BLaER1 (cell line): ENCODE measurements around the gene LRRC42.

ENCODE experiments used
- H3K27ac ChIP-seq: shearing (Covaris generic); formaldehyde crosslinking; 2 replicates; pipeline ENCODE4 v1.8.1; 2022
- H3K27me3 ChIP-seq: shearing (Covaris generic); formaldehyde crosslinking; 2 replicates; pipeline ENCODE4 v1.8.1; 2022
- H3K36me3 ChIP-seq: shearing (Covaris generic); formaldehyde crosslinking; 2 replicates; pipeline ENCODE4 v1.8.1; 2022
- H3K4me1 ChIP-seq: shearing (Covaris generic); formaldehyde crosslinking; 2 replicates; pipeline ENCODE4 v1.8.1; 2022
- H3K4me2 ChIP-seq: shearing (Covaris generic); formaldehyde crosslinking; 2 replicates; pipeline ENCODE4 v1.8.1; 2022
- H3K4me3 ChIP-seq: shearing (Covaris generic); formaldehyde crosslinking; 2 replicates; pipeline ENCODE4 v1.8.1; 2022
- H3K9ac ChIP-seq: shearing (Covaris generic); formaldehyde crosslinking; 2 replicates; pipeline ENCODE4 v1.8.1; 2022
- H3K9me3 ChIP-seq: shearing (Covaris generic); formaldehyde crosslinking; 2 replicates; pipeline ENCODE4 v1.8.1; 2022
- H4K20me1 ChIP-seq: shearing (Covaris generic); formaldehyde crosslinking; 2 replicates; pipeline ENCODE4 v1.8.1; 2022
- Cebpa-rat ChIP-seq: shearing (Covaris generic); IDR thresholded peaks from 2 replicates; pipeline ENCODE4 v1.8.1; 2022

LRRC42 gene

DNA sequence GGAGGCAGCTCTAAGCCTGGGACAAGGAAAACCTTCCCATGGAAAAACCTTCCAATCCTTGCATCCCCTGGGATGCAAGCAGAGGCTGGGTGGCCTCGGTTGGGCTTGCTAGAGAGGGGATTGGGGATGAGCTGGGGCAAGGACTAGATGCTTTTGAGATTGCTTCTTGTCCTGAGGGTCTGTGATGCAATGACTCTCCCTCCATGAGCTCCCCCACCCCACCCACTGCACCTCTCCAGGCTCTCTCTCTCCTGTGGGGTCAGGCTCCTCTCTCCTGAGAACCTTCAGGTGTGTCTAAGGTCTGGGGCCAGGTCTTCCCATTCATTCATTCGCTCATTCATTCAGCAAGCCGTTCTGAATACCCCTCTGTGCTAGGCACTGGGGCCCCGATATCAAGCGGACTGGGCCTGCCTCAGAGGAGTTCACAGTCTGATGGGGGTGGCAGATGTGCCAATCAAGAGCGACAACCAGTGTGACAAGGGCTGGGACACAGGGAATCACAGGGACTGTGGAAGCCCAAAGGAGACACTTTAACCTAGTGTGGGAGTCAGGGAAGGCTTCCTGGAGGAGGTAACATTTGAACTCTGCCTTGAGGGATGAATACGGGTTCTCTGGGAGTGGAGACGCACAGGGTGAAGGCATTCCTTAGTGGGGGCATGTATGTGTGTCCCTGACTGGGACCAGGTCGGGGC is 65.3 kb downstream of the LRRC42 start:
- Histone ChIP-seq H3K27me3 (no peaks in the 10 kb centered on the region), H3K4me2 (no peak overlapping the region), H3K4me1 (no peaks in the 10 kb centered on the region), H3K27ac (no peak overlapping the region), H3K36me3 (no peaks in the 10 kb centered on the region), H4K20me1 (no peaks in the 10 kb centered on the region), H3K9ac (no peak overlapping the region), H3K9me3 (no peaks in the 10 kb centered on the region), H3K4me3 (no peak overlapping the region)
- TF ChIP-seq Cebpa-rat, result no peak

DNA sequence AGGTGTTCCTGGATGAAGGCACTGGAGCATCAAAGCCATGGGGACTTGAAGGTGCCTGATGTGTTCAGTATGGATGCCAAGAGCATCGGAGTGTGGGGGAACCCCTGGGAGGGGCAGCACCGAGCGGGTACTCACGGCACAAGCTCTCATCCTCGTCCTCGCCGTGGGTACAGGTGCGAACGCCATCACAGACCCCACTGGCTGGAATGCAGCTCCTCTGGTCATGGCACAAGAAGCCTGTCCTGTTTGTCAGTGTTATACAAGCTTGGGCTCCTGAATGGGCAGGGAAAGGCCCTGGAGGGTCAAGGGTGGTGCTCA is 65.8 kb downstream of the LRRC42 start:
- H3K9ac ChIP-seq, result no peak overlapping the region
- H3K4me1 ChIP-seq, result no peaks in the 10 kb centered on the region
- H3K27ac ChIP-seq, result no peak overlapping the region
- no peaks in the 10 kb centered on the region for H3K9me3 ChIP-seq
- TF ChIP-seq Cebpa-rat, result no peak
- H3K4me2 ChIP-seq, result no peak overlapping the region
- no peaks in the 10 kb centered on the region for H3K36me3 ChIP-seq
- H3K27me3 ChIP-seq, result no peaks in the 10 kb centered on the region
- no peaks in the 10 kb centered on the region for H4K20me1 ChIP-seq
- no peak overlapping the region for H3K4me3 ChIP-seq

DNA sequence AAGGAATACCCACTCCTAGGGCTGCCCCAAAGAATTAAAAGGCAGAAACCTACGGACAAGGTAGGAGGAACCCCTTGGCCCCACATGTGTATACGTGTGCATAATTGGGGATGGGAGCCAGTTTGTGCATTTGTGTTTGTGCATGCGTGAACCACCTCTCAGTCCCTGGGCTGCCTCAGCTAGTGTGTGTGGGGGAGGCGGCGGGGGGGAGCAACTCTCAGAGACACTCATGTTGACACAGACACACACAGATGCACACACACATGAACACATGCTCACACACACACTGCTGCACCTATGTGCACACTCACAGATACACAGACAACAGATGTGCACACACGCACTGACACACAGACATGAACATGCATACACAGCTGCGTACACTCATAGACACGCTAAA is 66.7 kb downstream of the LRRC42 start:
- no peak overlapping the region for H3K9ac ChIP-seq
- H3K27me3 ChIP-seq, result no peaks in the 10 kb centered on the region
- no peak for TF ChIP-seq Cebpa-rat
- no peaks in the 10 kb centered on the region for H3K9me3 ChIP-seq
- no peaks in the 10 kb centered on the region for H3K36me3 ChIP-seq
- no peaks in the 10 kb centered on the region for H4K20me1 ChIP-seq
- no peaks in the 10 kb centered on the region for H3K4me1 ChIP-seq
- H3K4me3 ChIP-seq, result no peak overlapping the region
- H3K27ac ChIP-seq, result no peak overlapping the region
- no peak overlapping the region for H3K4me2 ChIP-seq

DNA sequence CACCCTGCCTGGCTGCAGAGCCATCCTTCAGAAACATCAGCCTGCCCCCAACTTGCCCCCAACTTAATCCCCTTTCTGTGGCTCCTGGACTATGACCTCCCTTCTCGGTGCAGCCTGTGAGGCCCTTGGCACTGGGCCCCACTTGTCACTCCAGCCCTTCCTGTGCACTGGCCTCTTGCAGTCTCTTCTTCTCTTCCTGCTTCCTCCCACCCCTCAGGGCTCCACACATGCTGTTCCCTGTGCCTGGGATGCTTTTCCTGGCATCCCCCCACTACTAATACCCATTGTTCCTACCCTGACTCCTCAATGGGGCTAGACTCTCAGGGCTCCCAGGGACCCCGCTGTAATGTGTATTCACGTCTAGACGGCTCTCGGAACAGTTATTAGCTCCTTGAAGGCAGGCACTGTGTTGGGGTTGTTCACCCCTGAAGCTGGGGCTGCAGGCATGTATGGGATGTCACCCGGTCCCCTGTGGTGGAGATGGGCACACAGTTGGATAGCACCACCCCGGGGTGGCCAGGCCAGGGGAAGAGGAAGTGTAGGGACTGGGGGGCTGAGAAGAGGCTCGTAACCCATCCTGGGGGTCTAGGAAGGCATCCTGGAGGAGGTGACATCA is 67.4 kb downstream of the LRRC42 start:
- H3K27ac ChIP-seq, result no peak overlapping the region
- no peak overlapping the region for H3K9ac ChIP-seq
- no peaks in the 10 kb centered on the region for H3K27me3 ChIP-seq
- H4K20me1 ChIP-seq, result no peaks in the 10 kb centered on the region
- TF ChIP-seq Cebpa-rat, result no peak
- no peaks in the 10 kb centered on the region for H3K4me1 ChIP-seq
- no peaks in the 10 kb centered on the region for H3K36me3 ChIP-seq
- no peaks in the 10 kb centered on the region for H3K9me3 ChIP-seq
- no peak overlapping the region for H3K4me2 ChIP-seq
- no peak overlapping the region for H3K4me3 ChIP-seq

DNA sequence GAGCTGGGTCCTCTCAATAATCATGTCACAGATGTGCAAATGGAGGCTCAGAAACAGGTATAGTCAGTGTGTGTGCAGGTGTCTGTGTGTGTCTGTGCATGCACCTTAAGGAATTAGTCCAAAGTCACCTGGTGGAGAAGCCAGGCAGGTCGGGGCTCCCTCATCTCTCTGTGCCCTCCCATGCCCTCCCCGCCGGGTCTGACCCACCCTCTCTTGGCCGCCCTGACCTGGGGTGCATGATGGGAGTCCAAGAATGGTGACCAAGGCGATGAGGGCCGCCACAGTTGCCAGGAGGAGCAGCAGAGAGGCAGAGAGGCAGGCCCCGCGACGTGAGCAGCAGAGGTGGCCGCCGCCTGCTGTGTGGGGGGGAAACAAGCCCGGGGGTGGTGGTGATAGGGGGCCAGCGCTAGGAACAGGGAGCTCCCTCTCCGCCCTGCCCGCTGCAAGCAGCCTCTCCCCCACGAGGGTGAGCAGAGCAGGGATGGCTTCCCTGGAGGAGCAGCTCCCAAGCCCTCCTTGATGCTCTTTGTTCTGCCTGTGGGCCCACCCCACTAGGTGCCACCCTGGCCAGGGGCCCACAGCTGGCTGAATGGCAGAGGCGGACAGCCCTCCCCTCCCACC is 68.0 kb downstream of the LRRC42 start:
- Histone ChIP-seq H3K27ac (no peak overlapping the region), H3K4me3 (no peak overlapping the region), H3K4me1 (no peaks in the 10 kb centered on the region), H4K20me1 (no peaks in the 10 kb centered on the region), H3K9ac (no peak overlapping the region), H3K4me2 (no peak overlapping the region), H3K36me3 (no peaks in the 10 kb centered on the region), H3K27me3 (no peaks in the 10 kb centered on the region), H3K9me3 (no peaks in the 10 kb centered on the region)
- no peak for TF ChIP-seq Cebpa-rat

DNA sequence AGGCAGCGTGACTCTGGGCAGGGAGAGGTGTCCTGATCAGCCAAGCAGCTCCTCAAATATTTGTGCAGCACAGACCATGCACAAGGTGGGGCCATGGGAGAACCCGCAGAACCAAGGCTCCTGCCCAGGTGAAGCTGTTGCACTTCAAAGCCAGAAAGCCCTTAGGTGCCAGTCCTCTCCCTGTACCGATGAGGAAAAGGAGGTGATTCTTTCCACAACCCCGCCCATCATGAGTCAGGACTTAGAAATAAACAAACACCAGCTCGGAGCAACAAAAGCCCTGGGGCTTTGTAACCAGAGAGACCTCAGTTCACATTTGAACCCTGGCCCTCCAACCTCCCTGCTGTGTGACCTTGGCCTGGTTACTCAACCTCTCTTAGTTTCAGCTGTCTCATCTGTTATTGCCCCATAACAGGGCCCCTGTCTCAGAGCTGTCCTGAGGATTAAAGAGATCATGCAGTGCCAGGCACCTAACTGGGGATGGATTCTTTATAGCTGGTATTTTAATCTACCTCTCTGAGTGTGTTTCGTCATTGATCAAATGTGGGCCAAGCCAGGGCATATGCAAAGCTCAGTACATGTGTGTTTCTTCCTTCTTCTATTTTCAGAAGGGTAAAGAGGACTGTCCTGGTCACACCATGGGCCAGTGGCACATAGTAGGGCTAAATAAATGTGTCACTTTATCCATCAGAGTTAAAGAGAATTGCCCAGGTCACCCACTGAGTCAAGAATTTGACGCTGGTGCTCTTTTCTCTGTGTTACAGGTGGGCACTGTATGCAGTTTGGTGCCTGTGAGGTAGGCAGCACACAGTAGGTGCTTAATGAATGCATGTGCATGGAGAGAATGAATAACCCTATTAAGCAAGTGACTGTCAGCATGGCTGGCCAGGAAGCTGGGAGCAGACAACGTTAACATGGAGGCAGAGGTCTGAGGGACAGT is 70.5 kb downstream of the LRRC42 start:
- no peaks in the 10 kb centered on the region for H3K27me3 ChIP-seq
- H3K9me3 ChIP-seq, result no peaks in the 10 kb centered on the region
- H3K36me3 ChIP-seq, result no peaks in the 10 kb centered on the region
- no peaks in the 10 kb centered on the region for H4K20me1 ChIP-seq
- no peak overlapping the region for H3K27ac ChIP-seq
- no peak overlapping the region for H3K9ac ChIP-seq
- no peak for TF ChIP-seq Cebpa-rat
- no peak overlapping the region for H3K4me3 ChIP-seq
- H3K4me1 ChIP-seq, result no peaks in the 10 kb centered on the region
- no peak overlapping the region for H3K4me2 ChIP-seq
